BLaER1 treated with 17β-estradiol and CSF1 and Interleukin-3, amounts not matched to agents 10 nM and 100 nM (cell line): Measurements from ENCODE around the gene ABHD17A.

Experiments used
- H3K27ac ChIP-seq, 11 experiments: shearing (Covaris generic); formaldehyde crosslinking; 2 replicates each; pipeline ENCODE4 v1.8.1; 2022
- H3K27me3 ChIP-seq, 11 experiments: shearing (Covaris generic); formaldehyde crosslinking; 2 replicates each; pipeline ENCODE4 v1.8.1; 2022
- H3K36me3 ChIP-seq, 11 experiments: shearing (Covaris generic); formaldehyde crosslinking; 2 replicates each; pipeline ENCODE4 v1.8.1; 2022
- H3K4me1 ChIP-seq, 10 experiments: shearing (Covaris generic); formaldehyde crosslinking; 2 replicates each; pipeline ENCODE4 v1.8.1; 2022
- H3K4me2 ChIP-seq, 11 experiments: shearing (Covaris generic); formaldehyde crosslinking; 2 replicates each; pipeline ENCODE4 v1.8.1; 2022
- H3K4me3 ChIP-seq, 10 experiments: shearing (Covaris generic); formaldehyde crosslinking; 2 replicates each; pipeline ENCODE4 v1.8.1; 2022
- H3K9ac ChIP-seq, 11 experiments: shearing (Covaris generic); formaldehyde crosslinking; 2 replicates each; pipeline ENCODE4 v1.8.1; 2022
- H3K9me3 ChIP-seq, 11 experiments: shearing (Covaris generic); formaldehyde crosslinking; replicated peaks in 1 of 11; 2 replicates each; pipeline ENCODE4 v1.8.1; 2022
- H4K20me1 ChIP-seq, 11 experiments: shearing (Covaris generic); formaldehyde crosslinking; 2 replicates each; pipeline ENCODE4 v1.8.1; 2022
- Cebpa-rat ChIP-seq, 11 experiments: shearing (Covaris generic); IDR thresholded peaks; 2 replicates each; pipeline ENCODE4 v1.8.1; 2022

ABHD17A gene

GRCh38 chr19:1848399-1849131 is 36.7 kb downstream of the ABHD17A start, which contains the start of gene REXO1:
REXO1 (minus strand) TSS chr19:1848483; CDS start chr19:1848358, 125 bp downstream.
- H3K4me3 ChIP-seq: peak within 1 kb of the TSS; percentile 82 to 100 (median 98)
- peaks cover 6 to 41% (median 32%) of the 10 kb centered on the region in 11 experiments; a peak in 20 of 22 replicates for H3K36me3 ChIP-seq
- peak within 1 kb of the TSS; percentile 94 to 100 (median 99) for H3K9ac ChIP-seq
- H3K27ac ChIP-seq: peak within 1 kb of the TSS; percentile 96 to 100 (median 100)
- peaks cover 71 to 86% (median 84%) of the 10 kb centered on the region in 10 experiments for H3K4me1 ChIP-seq
- H4K20me1 ChIP-seq: peaks cover 42 to 94% (median 77%) of the 10 kb centered on the region in 11 experiments; a peak in 21 of 22 replicates
- H3K4me2 ChIP-seq: peak within 1 kb of the TSS; percentile 95 to 100 (median 97)
- no peaks in the 10 kb centered on the region for H3K9me3 ChIP-seq
- no peaks in the 10 kb centered on the region for H3K27me3 ChIP-seq
- TF ChIP-seq Cebpa-rat (IDR thresholded peaks at IDR 0.05): no peak

- no peak for TF ChIP-seq Cebpa-rat (IDR thresholded peaks at IDR 0.05)
- H3K27me3 ChIP-seq: no peaks in the 10 kb centered on the region
- H3K27ac ChIP-seq: peak overlapping the region; percentile 96 to 100 (median 100)
- no peaks in the 10 kb centered on the region for H3K9me3 ChIP-seq
- H3K4me1 ChIP-seq: peaks cover 72 to 86% (median 84%) of the 10 kb centered on the region in 10 experiments
- peak overlapping the region; percentile 94 to 100 (median 99) for H3K9ac ChIP-seq
- H4K20me1 ChIP-seq: peaks cover 39 to 94% (median 80%) of the 10 kb centered on the region in 11 experiments; a peak in 21 of 22 replicates
- H3K36me3 ChIP-seq: peaks cover 6 to 42% (median 32%) of the 10 kb centered on the region in 11 experiments; a peak in 20 of 22 replicates
- peak overlapping the region; percentile 95 to 100 (median 97) for H3K4me2 ChIP-seq
- peak overlapping the region; percentile 82 to 100 (median 98) for H3K4me3 ChIP-seq
Observed at GRCh38 chr19:1847684-1848398, 37.5 kb downstream of the ABHD17A start.

- H3K4me2 ChIP-seq: peak overlapping the region; percentile 95 to 100 (median 97)
- H4K20me1 ChIP-seq: peaks cover 38 to 94% (median 80%) of the 10 kb centered on the region in 11 experiments; a peak in 21 of 22 replicates
- H3K27ac ChIP-seq: peak overlapping the region; percentile 96 to 100 (median 100)
- peak overlapping the region; percentile 94 to 100 (median 99) for H3K9ac ChIP-seq
- no peak for TF ChIP-seq Cebpa-rat (IDR thresholded peaks at IDR 0.05)
- H3K4me1 ChIP-seq: peaks cover 72 to 86% (median 84%) of the 10 kb centered on the region in 10 experiments
- H3K9me3 ChIP-seq: no peaks in the 10 kb centered on the region
- H3K4me3 ChIP-seq: peak overlapping the region; percentile 82 to 100 (median 98)
- no peaks in the 10 kb centered on the region for H3K27me3 ChIP-seq
- peaks cover 6 to 42% (median 32%) of the 10 kb centered on the region in 11 experiments; a peak in 20 of 22 replicates for H3K36me3 ChIP-seq
Observed at GRCh38 chr19:1847348-1847683, 38.0 kb downstream of the ABHD17A start.

- Histone ChIP-seq H4K20me1 (peaks cover 38 to 94% (median 81%) of the 10 kb centered on the region in 11 experiments; a peak in 21 of 22 replicates), H3K4me3 (peak overlapping the region; percentile 82 to 100 (median 98)), H3K27ac (peak overlapping the region in 9 of 11 experiments; percentile 96 to 100 (median 99); a peak in 14 of 22 replicates), H3K27me3 (no peaks in the 10 kb centered on the region), H3K4me1 (peaks cover 72 to 86% (median 84%) of the 10 kb centered on the region in 10 experiments), H3K9me3 (no peaks in the 10 kb centered on the region), H3K36me3 (peaks cover 6 to 42% (median 32%) of the 10 kb centered on the region in 11 experiments; a peak in 20 of 22 replicates), H3K4me2 (peak overlapping the region; percentile 95 to 100 (median 97)), H3K9ac (peak overlapping the region; percentile 94 to 100 (median 99))
- no peak for TF ChIP-seq Cebpa-rat (IDR thresholded peaks at IDR 0.05)
Observed at GRCh38 chr19:1846517-1847204, 38.6 kb downstream of the ABHD17A start.

- peaks cover 75 to 86% (median 84%) of the 10 kb centered on the region in 10 experiments for H3K4me1 ChIP-seq
- H3K9me3 ChIP-seq: no peaks in the 10 kb centered on the region
- peak overlapping the region in 2 of 10 experiments; percentile 5 to 97; a peak in 1 of 20 replicates for H3K4me3 ChIP-seq
- peak overlapping the region; percentile 94 to 100 (median 99); a peak in 19 of 22 replicates for H3K9ac ChIP-seq
- no peak for TF ChIP-seq Cebpa-rat (IDR thresholded peaks at IDR 0.05)
- H3K27ac ChIP-seq: peak overlapping the region in 2 of 11 experiments; percentile 6 to 100; a peak in 2 of 22 replicates
- peaks cover 6 to 36% (median 27%) of the 10 kb centered on the region in 11 experiments; a peak in 20 of 22 replicates for H3K36me3 ChIP-seq
- no peaks in the 10 kb centered on the region for H3K27me3 ChIP-seq
- H3K4me2 ChIP-seq: peak overlapping the region; percentile 95 to 100 (median 97)
- peaks cover 43 to 94% (median 81%) of the 10 kb centered on the region in 11 experiments; a peak in 21 of 22 replicates for H4K20me1 ChIP-seq
Observed at GRCh38 chr19:1845642-1846041, 39.7 kb downstream of the ABHD17A start.

GRCh38 chr19:1845125-1845515 is 40.2 kb downstream of the ABHD17A start:
- no peaks in the 10 kb centered on the region for H3K9me3 ChIP-seq
- H3K27ac ChIP-seq: peak overlapping the region in 4 of 11 experiments; percentile 76 to 100 (median 78); a peak in 4 of 22 replicates
- H3K36me3 ChIP-seq: peaks cover 6 to 36% (median 27%) of the 10 kb centered on the region in 11 experiments; a peak in 20 of 22 replicates
- H3K4me2 ChIP-seq: peak overlapping the region; percentile 95 to 100 (median 97)
- peaks cover 48 to 94% (median 83%) of the 10 kb centered on the region in 11 experiments for H4K20me1 ChIP-seq
- H3K9ac ChIP-seq: peak overlapping the region; percentile 94 to 100 (median 99); a peak in 16 of 22 replicates
- H3K4me3 ChIP-seq: no peak overlapping the region; a peak in 1 of 20 replicates
- peaks cover 80 to 88% (median 86%) of the 10 kb centered on the region in 10 experiments for H3K4me1 ChIP-seq
- H3K27me3 ChIP-seq: no peaks in the 10 kb centered on the region
- no peak for TF ChIP-seq Cebpa-rat (IDR thresholded peaks at IDR 0.05)

- TF ChIP-seq Cebpa-rat (IDR thresholded peaks at IDR 0.05): no peak
- peaks cover 53 to 94% (median 85%) of the 10 kb centered on the region in 11 experiments for H4K20me1 ChIP-seq
- peak overlapping the region in 2 of 10 experiments; percentile 56 to 58; a peak in 5 of 20 replicates for H3K4me3 ChIP-seq
- no peaks in the 10 kb centered on the region for H3K27me3 ChIP-seq
- H3K4me2 ChIP-seq: peak overlapping the region; percentile 95 to 100 (median 97)
- peak overlapping the region in 7 of 11 experiments; percentile 72 to 100 (median 78); a peak in 12 of 22 replicates for H3K27ac ChIP-seq
- H3K9ac ChIP-seq: peak overlapping the region; percentile 69 to 100 (median 99); a peak in 21 of 22 replicates
- peaks cover 82 to 88% (median 86%) of the 10 kb centered on the region in 10 experiments for H3K4me1 ChIP-seq
- no peaks in the 10 kb centered on the region for H3K9me3 ChIP-seq
- peaks cover 6 to 40% (median 30%) of the 10 kb centered on the region in 11 experiments; a peak in 20 of 22 replicates for H3K36me3 ChIP-seq
Observed at GRCh38 chr19:1844513-1845124, 40.7 kb downstream of the ABHD17A start.
